Ureter (tissue), 1 donor: ENCODE measurements around the gene SIDT2. TPM values are rescaled to one million over a fixed set of nuclear protein-coding genes. Genes with fewer than 3 reads are reported as not detected.
"Not testable (repeated sequence)": the region's sequence is repeated elsewhere in the genome, so short reads cannot be mapped to it uniquely, and the experiment has no call there.

Experiments used
- DNase-seq: peaks from one replicate; pipeline ENCODE4 v3.0.0-alpha.2; 2020; ENCODE audit warnings: low spot score
- total RNA-seq: library from RNA; stranded (reverse); gene quantifications from one replicate; pipeline ENCODE4 v1.2.4, GENCODE V29; 2023
- donor health status: DM: yes; HTN: yes; CAD: no.

Gene SIDT2
- total RNA-seq = 36.5 TPM

DNA sequence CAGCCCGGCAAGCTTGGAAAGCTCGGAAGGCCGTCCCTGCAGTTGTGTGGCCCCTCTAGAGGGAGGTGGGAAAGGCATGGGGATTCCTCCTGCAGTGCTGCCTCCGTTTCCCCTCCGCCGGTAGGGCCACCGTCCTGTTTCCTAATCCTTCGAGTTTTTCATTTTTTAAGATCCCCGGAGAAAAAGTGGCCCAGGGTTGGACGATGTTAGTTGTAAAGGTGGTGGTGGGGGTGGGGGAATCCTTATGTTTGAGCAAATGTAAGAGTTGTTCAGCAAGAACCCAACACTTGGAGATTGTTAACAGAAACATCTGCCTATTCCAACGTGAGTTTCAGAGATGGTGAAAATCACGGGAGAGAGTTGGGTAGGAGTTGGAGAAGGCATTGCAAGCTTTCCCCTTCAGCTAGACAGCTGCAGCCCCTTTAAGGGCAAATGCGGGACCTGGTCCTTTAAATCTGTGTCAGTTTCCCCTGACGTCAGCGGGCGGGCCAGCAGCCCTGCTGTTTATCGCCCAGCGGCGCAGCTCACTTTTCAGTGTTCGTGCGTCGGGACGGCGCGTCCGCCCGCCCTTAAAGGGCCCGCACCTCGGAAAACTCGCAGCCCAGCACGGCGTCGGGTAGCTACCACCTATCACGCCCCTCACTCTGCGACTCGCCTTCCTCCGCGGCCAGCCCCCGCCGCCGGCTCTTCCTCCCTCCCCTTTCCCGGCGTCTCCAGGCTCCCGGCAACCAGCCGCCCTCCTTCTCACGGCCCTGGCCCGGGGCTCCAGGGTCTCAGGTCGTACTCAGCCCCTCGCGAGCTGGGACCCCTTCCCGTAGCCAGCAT, at the start of gene SIDT2:
Gene SIDT2 (plus strand): TSS at position 534 of the 825 bp plus-strand sequence. CDS start 521 bp downstream, outside the sequence.
- DNase-seq = peak; percentile 92

DNA sequence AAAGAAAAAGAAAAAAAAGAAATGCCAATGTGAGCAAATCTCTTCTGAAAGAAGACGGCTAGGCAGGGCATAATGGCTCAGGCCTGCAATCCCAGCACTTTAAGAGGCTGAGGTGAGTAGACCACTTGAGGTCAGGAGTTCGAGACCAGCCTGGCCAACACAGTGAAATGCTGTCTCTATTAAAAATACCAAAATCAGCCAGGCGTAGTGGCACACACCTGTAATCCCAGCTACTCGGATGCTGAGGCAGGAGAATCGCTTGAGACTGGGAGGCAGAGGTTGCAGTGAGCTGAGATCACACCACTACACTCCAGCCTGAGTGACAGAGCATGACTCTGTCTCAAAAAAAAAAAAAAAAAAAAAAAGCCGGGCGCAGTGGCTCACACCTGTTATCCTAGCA, 48.1 kb upstream of the SIDT2 start:
- not testable (repeated sequence) for DNase-seq

DNA sequence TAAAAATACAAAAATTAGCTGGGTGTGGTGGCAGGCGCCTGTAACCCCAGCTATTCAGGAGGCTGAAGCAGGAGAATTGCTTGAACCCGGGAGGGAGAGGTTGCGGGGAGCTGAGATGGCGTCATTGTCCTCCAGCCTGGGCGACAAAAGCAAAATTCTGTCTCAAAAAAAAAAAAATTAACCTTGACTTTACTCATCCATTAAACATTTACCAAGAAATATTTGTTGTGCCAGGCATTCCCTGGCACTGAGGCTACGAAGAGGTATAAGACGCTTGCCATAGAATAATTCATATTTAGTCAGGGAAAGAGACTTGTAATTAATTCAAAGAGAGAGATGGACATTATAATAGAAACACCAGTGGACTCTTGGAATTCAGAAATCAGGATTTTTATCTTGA, 47.7 kb upstream of the SIDT2 start:
- no peak for DNase-seq

DNA sequence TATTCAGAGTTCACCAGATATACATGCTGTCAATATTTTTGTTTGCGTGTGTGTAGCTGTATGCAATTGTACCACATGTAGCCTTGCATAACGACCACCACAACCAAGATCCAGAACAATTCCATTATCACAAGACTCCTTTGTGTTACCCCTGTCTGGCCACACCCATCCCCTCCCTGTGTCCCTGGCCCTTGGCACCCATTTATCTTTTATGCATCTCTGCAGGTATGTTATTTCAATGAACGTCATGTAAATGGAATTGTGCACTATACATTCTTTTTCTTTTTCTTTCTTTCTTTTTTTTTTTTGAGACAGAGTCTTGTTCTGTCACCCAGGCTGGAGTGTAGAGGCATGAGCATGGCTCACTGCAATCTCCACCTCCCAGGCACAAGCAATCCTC, 44.1 kb upstream of the SIDT2 start:
- no peak for DNase-seq

DNA sequence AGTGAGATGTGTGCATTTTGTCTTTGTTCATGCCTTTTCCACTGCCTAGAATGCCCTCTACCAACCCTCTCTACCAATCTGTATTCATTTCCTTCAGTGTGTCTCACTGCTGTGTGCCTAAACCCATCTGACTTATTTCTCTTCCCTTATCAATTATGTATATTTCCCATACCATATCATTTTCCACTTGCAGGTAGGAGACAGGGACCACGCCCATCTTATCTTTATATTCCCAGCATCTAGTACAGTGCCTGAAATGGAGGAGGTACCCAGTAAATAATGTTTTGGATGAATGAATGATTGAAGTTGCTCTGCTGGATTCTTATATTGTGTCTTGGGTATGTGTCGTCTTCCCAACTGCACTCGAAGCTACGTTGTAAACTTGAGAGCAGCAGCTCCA, 43.6 kb upstream of the SIDT2 start:
- not testable (repeated sequence) for DNase-seq

DNA sequence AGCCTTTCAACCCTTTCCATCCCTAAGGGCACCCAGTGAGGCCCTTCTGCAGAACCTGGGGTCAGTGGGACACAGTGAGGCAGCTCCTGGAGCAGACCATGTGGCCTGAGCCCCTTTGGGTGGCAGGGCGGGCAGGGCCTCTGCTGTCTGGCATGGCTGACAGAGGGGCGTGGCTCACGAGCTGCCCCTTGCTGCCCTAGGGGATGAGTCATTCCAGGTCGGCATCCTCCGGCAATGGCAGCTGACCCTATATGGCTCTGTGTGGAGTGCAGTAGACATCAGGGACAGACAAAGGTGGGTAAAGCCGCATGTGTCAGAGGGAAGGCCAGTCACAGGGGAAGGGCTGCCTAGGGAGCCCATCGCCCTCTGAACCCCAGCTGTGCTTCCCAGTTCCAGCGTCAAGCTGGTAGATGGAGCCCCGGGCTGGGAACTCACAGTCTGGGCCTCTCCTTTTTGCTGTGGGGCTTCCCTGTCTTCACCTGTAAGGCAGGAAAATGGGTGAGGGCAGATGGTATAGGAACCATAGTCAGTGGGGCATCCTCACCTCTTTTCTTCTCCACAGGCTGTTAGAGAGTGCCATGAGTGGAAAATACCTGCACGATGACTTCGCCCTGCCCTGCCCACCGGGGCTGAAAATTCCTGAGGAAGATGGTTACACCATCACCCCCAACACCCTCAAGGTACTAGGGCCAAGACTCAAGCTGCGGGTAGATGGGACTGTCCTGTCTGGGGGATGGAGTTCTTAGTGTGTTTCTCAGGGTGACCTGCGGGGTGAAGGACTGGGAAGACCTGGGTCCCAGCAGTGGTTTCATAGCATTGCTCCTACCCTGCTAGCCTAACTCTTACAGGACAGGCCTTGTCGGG, 41.1 kb upstream of the SIDT2 start:
- DNase-seq = not testable (repeated sequence)

DNA sequence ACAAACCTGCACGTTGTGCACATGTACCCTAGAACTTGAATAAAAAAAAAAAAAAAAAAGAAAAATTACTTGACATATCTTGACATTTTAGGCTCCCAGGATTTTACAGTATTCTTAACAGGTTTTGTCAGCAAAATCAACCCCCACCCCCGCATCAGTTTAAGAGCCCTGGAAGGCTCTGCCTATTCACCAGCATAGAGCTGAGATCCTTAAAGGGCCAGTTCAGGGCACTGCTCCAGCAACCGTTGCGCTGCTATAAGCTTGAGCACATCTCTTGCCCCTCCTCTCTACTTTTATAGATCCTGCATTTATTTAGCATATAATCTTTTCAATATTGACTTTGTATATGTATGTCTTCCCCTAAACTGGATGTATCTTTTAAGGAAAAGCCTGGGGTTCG, 35.2 kb upstream of the SIDT2 start:
- DNase-seq = no peak

DNA sequence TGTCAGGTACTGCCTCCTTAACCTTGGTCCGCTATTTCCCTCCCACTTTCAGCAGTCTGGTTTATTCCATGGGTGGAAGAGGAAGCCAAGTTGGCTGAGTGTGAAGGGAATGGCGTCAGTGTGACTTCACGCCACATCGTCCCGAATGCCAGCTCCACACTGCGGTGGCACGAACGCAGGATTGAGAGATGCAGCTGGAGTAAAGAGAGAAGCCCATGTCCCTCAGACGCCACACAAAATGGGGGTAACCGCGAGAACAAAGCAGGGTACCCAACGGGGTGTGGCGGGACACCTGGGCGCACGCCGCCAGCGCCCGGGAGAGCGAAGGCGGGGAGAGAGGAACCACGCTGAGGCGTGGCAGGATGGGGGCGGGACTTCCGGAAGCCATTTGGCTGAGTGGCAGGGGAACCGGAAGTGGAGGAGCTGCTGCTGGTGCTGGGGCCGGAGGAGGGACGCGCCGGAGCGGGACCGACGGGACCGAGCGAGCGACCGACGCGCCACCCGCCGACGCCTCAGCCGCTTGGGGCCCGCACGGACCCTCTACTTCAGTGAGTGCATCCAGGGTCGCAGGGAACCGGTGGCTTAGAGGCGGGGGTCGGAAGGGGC, 34.6 kb upstream of the SIDT2 start, which contains the start of gene PAFAH1B2:
Gene PAFAH1B2 (plus strand): TSS at position 417 of the 606 bp plus-strand sequence. CDS start 8,161 bp downstream, outside the sequence.
- peak; percentile 98 for DNase-seq

DNA sequence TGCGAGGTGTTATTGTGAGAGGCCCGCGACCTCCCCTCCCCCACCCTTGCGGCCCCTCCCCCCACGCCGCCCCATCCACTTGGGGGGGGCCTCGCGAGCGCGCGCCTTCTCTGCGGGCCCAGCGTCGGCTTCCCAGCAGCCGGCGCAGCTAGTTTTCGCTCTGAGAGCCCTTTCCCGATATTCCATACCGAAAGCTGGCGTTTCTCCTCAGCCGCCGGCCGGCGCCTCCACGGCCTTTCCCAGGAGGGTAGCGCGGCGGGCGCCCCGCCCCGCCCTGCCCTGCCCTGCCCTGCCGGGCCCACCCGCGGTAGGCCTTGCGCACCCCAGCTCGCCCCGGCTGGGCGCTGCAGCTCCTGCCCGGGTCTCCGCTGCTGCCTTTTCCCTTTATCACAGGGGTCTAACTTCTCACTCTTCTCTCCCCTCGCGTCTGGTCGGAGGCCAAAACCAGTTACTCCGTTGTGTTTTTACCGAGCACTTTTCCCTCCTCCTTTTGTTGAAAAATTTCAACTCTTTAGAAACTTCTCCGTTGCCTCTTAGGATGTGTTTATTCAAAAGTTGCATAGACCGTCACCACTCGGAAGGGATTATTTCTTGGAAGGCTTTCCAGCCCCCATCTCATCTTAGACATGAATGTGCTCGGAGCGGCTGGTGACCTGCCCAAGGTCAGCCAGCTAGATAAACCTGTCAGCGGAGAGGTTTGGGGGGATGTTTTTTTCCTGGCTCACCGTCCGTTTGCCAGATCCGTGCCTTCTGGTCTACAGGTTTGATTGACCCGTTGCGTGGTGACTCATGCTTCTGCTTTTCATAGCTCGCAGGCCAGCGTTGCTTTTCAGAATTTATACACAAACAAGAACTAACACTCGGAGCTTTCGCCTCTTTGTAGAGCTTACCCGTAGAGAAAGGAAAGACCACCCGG, 33.8 kb upstream of the SIDT2 start:
- peak; percentile 57 for DNase-seq

DNA sequence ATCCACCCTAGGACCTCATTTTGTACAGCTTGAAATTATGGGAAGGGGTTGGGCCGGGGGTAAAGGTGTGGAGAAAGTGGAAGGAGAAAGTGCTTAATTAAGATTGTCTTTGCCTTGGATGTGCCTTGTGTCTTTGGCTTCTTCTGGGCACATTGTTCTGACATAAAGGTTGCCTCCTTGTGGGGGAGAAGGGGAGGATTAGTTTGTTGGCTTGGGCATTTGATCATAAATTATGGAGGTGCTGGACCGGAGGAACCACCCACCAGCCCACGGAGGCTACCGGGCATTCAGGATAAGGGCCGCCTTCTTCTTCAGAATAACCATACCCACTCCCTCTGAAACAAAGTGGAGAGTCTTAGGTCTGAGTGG, 33.2 kb upstream of the SIDT2 start:
- DNase-seq = no peak

DNA sequence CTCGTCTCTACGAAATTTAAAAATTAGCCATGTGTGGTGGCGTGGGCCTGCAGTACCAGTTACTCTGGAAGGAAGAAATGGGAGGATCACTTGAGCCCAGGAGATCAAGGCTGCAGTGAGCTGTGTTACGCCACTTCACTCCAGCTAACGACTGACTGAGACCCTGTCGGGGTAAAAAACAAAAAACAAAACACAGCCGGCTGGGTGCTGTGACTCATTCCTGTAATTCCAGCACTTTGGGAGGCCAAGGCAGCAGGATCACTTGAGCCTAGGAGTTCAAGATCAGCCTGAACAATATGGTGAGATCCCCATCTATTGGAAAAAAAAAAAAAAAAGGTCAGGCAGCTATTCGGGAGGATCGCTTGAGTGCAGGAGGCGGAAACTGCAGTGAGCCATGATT, 32.0 kb upstream of the SIDT2 start:
- no peak for DNase-seq

DNA sequence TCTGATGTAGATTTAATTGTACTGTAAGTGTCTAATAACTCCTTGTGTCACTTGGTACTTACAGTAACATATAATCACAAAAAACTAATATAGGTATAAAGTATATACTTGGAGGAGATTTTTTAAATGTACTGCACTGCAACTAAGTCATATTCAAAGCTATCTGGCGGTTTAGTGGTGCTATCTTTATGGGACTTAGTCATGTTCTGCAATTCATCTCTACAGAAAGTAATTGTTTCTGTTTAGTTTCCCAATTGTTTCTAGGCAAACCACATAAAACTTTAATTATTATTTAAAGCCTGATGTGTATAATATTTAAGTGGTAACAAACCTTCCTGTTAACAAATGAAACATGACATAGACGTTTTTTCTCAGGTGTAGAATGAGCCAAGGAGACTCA, 26.5 kb upstream of the SIDT2 start:
- DNase-seq = no peak

DNA sequence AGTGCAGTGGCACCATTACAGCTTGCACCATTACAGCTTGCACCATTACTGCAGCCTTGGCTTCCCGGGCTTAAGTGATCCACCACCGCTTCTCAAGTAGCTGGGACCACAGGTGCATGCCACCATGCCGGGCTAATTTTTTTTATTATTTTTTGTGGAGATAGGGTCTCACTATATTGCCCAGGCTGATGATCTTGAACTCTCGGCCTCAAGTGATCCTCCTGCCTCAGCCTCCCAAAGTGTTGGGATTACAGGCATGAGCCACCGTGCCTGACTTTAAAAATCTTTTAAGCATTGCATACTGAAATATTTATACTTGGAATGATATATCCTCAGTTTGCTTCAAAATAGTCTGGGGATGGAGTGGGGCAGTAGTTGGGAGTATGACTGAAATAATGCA, 24.1 kb upstream of the SIDT2 start:
- DNase-seq = no peak

DNA sequence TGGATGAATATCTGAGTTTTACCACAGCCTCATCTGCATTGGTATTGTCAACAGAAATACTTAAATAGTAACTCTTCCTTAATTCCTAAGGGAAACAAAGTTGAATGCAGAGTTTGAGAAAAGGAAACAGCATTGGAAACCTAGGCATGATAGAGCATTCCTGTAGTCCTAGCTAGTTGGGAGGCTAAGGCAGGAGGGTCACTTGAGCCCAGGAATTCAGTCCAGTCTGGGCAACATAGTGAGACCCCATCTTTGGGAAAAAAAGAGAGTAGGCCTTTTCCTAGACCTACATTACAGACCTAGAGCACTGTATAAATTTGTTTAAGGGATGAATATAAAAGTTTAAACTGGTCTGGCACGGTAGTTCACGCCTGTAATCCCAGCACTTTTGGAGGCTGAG, 21.0 kb upstream of the SIDT2 start:
- no peak for DNase-seq

DNA sequence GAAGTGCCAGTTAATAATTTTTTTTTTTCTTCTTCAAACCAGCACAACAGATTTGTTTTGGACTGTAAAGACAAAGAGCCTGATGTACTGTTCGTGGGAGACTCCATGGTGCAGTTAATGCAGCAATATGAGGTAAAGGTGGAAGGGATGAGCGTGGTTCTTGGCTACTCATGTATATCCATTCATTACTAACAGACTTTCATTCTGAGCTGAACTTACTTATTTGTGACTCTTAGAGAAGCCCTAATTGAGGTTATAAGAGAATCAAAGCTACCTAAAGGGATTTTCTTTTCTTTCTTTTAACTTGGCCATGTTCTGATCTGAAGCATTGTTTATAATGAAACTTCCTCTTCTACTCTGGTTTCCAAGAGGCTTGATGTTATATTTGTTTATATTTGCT, 18.7 kb upstream of the SIDT2 start:
- DNase-seq = no peak

DNA sequence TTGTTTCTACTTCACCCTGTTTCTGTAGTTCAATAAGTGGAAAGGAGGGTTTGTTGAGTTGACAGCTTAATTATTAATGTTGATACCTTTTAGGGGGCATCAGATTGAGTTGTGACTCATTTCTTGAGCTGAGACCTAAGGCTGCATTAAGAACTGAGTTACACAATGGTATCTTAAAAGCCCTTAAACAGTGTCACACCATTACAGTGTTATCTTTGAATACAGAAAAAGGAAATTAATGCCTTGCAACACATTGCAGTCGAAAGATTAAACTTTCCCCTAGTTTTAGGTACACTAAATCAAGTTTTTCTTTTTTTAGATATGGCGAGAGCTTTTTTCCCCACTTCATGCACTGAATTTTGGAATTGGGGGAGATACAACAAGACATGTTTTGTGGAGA, 17.7 kb upstream of the SIDT2 start:
- DNase-seq = no peak

DNA sequence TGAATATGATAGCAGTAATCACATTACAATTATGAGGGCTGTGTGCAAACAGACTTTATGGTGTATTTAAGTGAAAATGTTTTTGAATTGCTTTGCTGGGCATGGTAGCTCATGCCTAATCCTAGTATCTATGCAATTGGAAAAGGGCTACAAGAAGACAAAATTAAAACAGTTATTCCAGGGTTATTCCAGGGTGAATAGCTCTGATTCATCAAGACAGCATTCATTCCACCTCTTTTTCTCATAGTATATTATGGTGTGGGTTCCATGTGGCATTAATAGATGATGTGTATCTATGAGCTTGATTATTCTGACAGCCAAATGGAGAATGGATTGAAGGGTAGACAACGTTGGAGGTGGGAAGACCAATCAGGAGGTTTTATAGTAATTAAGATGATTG, 12.1 kb upstream of the SIDT2 start:
- DNase-seq = no peak

DNA sequence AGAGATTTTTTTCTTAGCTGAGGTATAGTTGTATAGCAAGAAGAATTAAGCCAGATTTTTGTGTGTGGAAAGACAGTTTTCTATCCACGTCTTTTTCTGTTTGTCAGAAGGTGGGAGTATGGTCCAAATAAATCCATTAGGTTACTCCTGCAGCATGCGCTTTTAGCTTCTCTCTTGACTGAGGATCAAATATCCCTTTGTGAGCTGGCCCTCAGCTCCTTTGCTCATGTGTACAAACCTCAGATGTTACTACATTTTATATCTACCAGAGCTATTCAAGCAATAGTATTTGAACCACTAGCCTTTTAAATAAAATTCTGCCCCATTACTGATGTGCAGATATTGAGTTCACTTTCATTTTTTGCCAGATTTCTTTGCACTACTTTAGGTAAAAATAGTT, 8.8 kb upstream of the SIDT2 start:
- no peak for DNase-seq

DNA sequence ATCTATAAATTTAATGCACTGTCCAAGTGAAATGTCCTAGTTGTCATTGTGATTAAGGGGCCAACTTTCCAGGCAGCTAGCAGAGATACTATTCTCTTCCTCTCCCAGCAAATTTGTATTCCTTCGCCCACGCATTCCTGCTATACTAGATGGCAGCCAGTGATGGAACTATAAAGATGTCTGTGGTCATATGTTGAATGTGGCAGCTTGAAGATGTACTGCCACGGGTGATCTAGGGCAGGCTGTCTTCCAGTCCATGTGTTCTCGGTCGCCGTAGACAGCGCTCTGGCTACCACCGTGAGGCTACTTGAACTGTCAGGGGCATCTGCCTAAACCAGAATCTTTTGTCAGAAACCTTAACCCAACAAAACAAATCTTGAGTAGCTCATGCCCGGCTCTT, 8.3 kb upstream of the SIDT2 start:
- DNase-seq = no peak

DNA sequence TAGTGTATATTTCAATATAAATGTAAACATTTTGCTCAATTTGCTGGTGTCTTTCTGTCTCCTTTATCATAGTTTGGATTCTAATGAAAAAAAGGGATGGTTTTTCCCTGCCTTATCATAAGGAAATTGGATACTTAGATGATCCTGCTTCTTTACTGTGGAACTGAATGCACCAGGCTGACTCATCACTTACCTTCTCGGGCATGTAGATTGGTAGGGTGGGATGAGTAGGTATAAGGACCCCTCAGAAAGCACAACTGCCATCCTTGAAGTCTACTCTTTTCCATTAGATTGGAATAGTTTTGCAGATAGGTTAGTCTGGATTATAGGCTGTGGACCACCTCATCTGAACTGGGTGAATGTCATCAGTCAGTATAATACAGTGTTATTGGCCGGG, 7.5 kb upstream of the SIDT2 start:
- DNase-seq = no peak

DNA sequence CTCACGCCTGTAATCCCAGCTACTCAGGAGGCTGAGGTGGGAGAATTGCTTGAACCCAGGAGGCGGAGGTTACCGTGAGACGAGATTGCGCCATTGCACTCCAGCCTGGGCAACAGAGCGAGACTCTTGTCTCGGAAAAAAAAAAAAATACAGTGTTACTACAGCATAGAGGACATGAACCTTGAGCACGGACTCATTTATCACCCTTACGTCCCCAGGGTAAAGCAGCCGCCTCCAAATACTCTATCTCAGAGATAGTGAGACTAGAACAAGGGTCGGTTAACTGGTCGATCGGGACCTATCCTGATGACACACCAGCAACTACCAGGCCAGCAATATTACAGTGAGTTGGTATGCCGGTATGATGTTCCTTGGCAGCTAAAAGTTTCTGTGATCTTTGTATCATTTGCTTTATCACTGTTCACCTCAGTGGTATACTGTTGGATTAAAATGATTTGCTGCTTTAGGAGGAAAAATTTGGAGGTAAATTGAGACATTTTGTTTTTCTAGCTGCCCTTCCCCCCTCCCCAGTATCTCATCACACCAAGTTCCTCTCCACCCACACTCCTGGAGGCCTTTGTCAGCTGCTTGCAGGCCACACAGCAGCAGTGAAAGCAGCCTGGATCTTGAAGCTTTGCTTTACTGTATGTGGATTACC, 7.0 kb upstream of the SIDT2 start:
- DNase-seq = no peak
